Peyer's patch (tissue), 4 donors: ENCODE measurements around the gene BMPR1A.

Source experiments
- CTCF ChIP-seq, 6 experiments: fragments of 450-650 bp in 4 of 6; fragments of 200-600 bp in 2 of 6; sonication (generic) in 1 of 6; IDR thresholded peaks; one replicate each; pipeline ENCODE4 v1.5.1; 2017 to 2019; ENCODE audit warnings: antibody characterized with exemption in 6 of 6, mild to moderate bottlenecking in 3 of 6, moderate library complexity in 1 of 6
- POLR2A ChIP-seq, 2 donors: fragments of 450-650 bp; IDR thresholded peaks; one replicate each; pipeline ENCODE4 v1.5.1; 2017; ENCODE audit warnings: antibody characterized with exemption in 2 of 2, mild to moderate bottlenecking in 2 of 2, moderate library complexity in 2 of 2

DNA sequence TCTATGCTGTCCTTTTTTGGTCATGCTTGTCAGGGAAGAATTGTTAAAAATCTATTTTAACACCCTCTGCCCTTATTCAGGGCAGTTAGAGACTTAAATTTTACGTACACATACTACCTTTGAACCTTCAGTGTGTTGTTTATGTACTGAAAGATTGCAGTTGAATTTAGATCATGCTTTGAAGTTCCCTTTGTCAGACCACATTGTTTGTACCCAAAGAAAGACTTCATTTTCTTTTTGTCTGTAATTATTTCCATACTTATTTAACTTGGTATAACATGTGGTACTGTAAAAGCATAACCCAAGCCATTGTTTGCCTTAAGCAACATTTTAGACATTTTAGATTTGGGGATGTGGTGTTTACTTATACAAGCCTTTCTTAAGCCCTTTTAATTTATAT, 104.9 kb downstream of the BMPR1A start:
- TF ChIP-seq POLR2A (IDR thresholded peaks at IDR 0.05) (no peak), CTCF (IDR thresholded peaks at IDR 0.05) (no peak)
